ENCODE data around the gene ZFPM1. TPM values are rescaled to one million over a fixed set of nuclear protein-coding genes. Genes with fewer than 3 reads are reported as not detected.

ZFPM1 gene
- total RNA-seq, 6 experiments from 2014 or later: 4.5 to 6.4 (median 5.1) TPM

GRCh38 chr16:88411951-88412576, 41.0 kb upstream of the ZFPM1 start:
- Mint-ChIP-seq H3K9me3 (no peaks in the 10 kb centered on the region), H3K36me3 (ENCODE audit: low read depth) (peaks cover 8% of the 10 kb centered on the region), H3K27me3 (ENCODE audit: insufficient read depth) (peaks cover 2% of the 10 kb centered on the region), H3K4me3 (no peak overlapping the region), H3K27ac (no peak overlapping the region), H3K4me1 (ENCODE audit: low read depth) (no peaks in the 10 kb centered on the region)
- TF ChIP-seq, protein P1, sequence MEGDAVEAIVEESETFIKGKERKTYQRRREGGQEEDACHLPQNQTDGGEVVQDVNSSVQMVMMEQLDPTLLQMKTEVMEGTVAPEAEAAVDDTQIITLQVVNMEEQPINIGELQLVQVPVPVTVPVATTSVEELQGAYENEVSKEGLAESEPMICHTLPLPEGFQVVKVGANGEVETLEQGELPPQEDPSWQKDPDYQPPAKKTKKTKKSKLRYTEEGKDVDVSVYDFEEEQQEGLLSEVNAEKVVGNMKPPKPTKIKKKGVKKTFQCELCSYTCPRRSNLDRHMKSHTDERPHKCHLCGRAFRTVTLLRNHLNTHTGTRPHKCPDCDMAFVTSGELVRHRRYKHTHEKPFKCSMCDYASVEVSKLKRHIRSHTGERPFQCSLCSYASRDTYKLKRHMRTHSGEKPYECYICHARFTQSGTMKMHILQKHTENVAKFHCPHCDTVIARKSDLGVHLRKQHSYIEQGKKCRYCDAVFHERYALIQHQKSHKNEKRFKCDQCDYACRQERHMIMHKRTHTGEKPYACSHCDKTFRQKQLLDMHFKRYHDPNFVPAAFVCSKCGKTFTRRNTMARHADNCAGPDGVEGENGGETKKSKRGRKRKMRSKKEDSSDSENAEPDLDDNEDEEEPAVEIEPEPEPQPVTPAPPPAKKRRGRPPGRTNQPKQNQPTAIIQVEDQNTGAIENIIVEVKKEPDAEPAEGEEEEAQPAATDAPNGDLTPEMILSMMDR (IDR thresholded peaks at IDR 0.05): no peak
- DNase-seq: no peak

DNA sequence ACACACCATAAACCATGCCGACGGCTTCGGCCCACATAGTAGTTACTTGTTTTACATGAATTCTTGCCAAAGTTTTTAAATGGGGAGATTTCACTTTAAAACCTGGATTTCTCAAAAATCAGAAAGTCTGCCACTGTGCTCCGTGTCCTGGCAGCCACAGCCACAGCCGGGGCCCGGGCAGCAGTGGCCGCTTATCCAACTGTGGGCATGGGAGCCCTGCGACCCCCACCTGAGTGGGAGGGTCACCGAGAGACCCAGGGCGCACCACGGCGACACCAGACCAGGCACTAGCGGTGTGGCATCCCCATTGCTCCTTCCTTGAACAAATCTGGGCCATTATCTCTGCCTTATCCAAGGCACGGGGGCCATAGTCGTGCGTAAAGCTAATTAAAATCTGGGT, 40.3 kb upstream of the ZFPM1 start:
- no peak overlapping the region for H3K4me3 Mint-ChIP-seq
- H3K9me3 Mint-ChIP-seq: no peaks in the 10 kb centered on the region
- H3K27ac Mint-ChIP-seq: no peak overlapping the region
- DNase-seq: no peak
- TF ChIP-seq, protein P1 (IDR thresholded peaks at IDR 0.05): no peak
- peaks cover 2% of the 10 kb centered on the region for H3K27me3 Mint-ChIP-seq (ENCODE audit: insufficient read depth)
- H3K4me1 Mint-ChIP-seq (ENCODE audit: low read depth): no peaks in the 10 kb centered on the region
- peaks cover 8% of the 10 kb centered on the region for H3K36me3 Mint-ChIP-seq (ENCODE audit: low read depth)

- Mint-ChIP-seq H3K9me3 (no peaks in the 10 kb centered on the region), H3K4me1 (ENCODE audit: low read depth) (no peaks in the 10 kb centered on the region), H3K27me3 (ENCODE audit: insufficient read depth) (peaks cover 2% of the 10 kb centered on the region), H3K27ac (no peak overlapping the region), H3K36me3 (ENCODE audit: low read depth) (peaks cover 8% of the 10 kb centered on the region), H3K4me3 (no peak overlapping the region)
- TF ChIP-seq, protein P1 (IDR thresholded peaks at IDR 0.05): no peak
- no peak for DNase-seq
Measured at GRCh38 chr16:88413231-88413630, 39.8 kb upstream of the ZFPM1 start.

DNA sequence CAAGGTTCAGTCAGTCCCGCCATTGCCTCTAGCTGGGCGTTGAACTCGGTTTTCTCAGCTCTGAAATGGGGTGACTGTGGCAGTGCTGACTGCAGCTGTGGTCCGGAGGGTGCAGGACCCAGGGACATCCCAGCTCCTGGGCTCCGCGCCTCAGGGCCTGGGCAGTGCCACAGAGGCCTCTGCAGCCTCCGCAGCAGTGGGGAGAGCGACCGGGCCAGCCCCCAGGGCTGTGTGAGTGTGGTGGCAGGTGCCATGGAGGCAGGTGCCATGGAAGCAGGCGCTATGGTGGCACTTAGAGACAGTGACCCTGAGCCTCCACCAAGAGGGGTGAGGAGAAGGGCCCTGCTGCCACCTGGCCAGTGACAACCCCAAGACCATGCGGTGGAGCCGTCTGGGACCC, 39.4 kb upstream of the ZFPM1 start:
- no peak overlapping the region for H3K4me3 Mint-ChIP-seq
- H3K27me3 Mint-ChIP-seq (ENCODE audit: insufficient read depth): peaks cover 2% of the 10 kb centered on the region
- no peaks in the 10 kb centered on the region for H3K4me1 Mint-ChIP-seq (ENCODE audit: low read depth)
- TF ChIP-seq, protein P1 (IDR thresholded peaks at IDR 0.05): no peak
- no peak for DNase-seq
- H3K9me3 Mint-ChIP-seq: no peaks in the 10 kb centered on the region
- no peak overlapping the region for H3K27ac Mint-ChIP-seq
- peaks cover 8% of the 10 kb centered on the region for H3K36me3 Mint-ChIP-seq (ENCODE audit: low read depth)

GRCh38 chr16:88414521-88415380, 38.3 kb upstream of the ZFPM1 start:
- no peak for DNase-seq
- H3K4me1 Mint-ChIP-seq (ENCODE audit: low read depth): no peaks in the 10 kb centered on the region
- no peak overlapping the region for H3K4me3 Mint-ChIP-seq
- TF ChIP-seq, protein P1 (IDR thresholded peaks at IDR 0.05): no peak
- H3K27ac Mint-ChIP-seq: no peak overlapping the region
- H3K9me3 Mint-ChIP-seq: no peaks in the 10 kb centered on the region
- H3K36me3 Mint-ChIP-seq (ENCODE audit: low read depth): peaks cover 7% of the 10 kb centered on the region
- H3K27me3 Mint-ChIP-seq (ENCODE audit: insufficient read depth): peaks cover 2% of the 10 kb centered on the region
